WTC11 (cell line): ENCODE data around the gene MASP1. TPM values are rescaled to one million over a fixed set of nuclear protein-coding genes. Genes with fewer than 3 reads are reported as not detected.

ENCODE experiments used
- ATAC-seq: fragments of 200-7000 bp; cut with Tn5 transposase; 2 replicates; pipeline ENCODE4 v1.10.0; 2021; ENCODE audit warnings: mild to moderate bottlenecking, moderate library complexity
- CTCF ChIA-PET: fragments of 300-600 bp; sonication (Branson Sonifier 250); formaldehyde crosslinking; loops from one replicate; lab custom pipeline; 2021; ENCODE audit warnings: antibody characterized with exemption; lab: Charles Lee
- POLR2A ChIA-PET: fragments of 350-600 bp; sonication (Branson Sonifier 250); formaldehyde crosslinking; loops from one replicate; lab custom pipeline; 2021; ENCODE audit warnings: antibody characterized with exemption; lab: Charles Lee
- DNase-seq: peaks from one replicate; pipeline ENCODE4 v3.0.0; 2021; ENCODE audit warnings: low spot score
- H3K27ac Mint-ChIP-seq: 2 replicates; pipeline ENCODE4 v1.8.0; 2021; ENCODE audit warnings: mixed read lengths
- H3K27me3 Mint-ChIP-seq: 2 replicates; pipeline ENCODE4 v1.8.0; 2021; ENCODE audit warnings: low read depth, mild to moderate bottlenecking, moderate library complexity, mixed read lengths
- H3K36me3 Mint-ChIP-seq: 2 replicates; pipeline ENCODE4 v1.8.0; 2021; ENCODE audit warnings: mixed read lengths
- H3K4me1 Mint-ChIP-seq: 2 replicates; pipeline ENCODE4 v1.8.0; 2022; ENCODE audit warnings: mixed read lengths
- H3K4me3 Mint-ChIP-seq: 2 replicates; pipeline ENCODE4 v1.8.0; 2021; ENCODE audit warnings: mild to moderate bottlenecking, moderate library complexity, mixed read lengths
- H3K9me3 Mint-ChIP-seq: 2 replicates; pipeline ENCODE4 v1.8.0; 2021; ENCODE audit warnings: mixed read lengths
- EMX1 ChIP-seq: fragments of 250-450 bp; sonication (Bioruptor Pico); IDR thresholded peaks from 2 replicates; pipeline ENCODE4 v1.8.0; 2021; ENCODE audit warnings: mild to moderate bottlenecking
- ESRRA ChIP-seq: sonication (generic); formaldehyde crosslinking; IDR thresholded peaks from 2 replicates; pipeline ENCODE4 v1.8.1; 2022; ENCODE audit warnings: mild to moderate bottlenecking, missing genetic modification reagents, borderline replicate concordance
- JUN ChIP-seq: sonication (generic); formaldehyde crosslinking; IDR thresholded peaks from 2 replicates; pipeline ENCODE4 v1.8.0; 2023; ENCODE audit warnings: mild to moderate bottlenecking, missing genetic modification reagents
- MXD4 ChIP-seq: fragments of 250-450 bp; sonication (Bioruptor Pico); IDR thresholded peaks from 2 replicates; pipeline ENCODE4 v1.8.0; 2021; ENCODE audit warnings: mild to moderate bottlenecking, moderate library complexity, borderline replicate concordance
- TCF7 ChIP-seq: sonication (generic); formaldehyde crosslinking; IDR thresholded peaks from 2 replicates; pipeline ENCODE4 v1.8.0; 2022; ENCODE audit warnings: mild to moderate bottlenecking, low read depth, missing genetic modification reagents, moderate library complexity
- ZNF317 ChIP-seq: sonication (generic); formaldehyde crosslinking; IDR thresholded peaks from 2 replicates; pipeline ENCODE4 v1.8.1; 2023; ENCODE audit warnings: low read depth, mild to moderate bottlenecking, moderate library complexity, missing genetic modification reagents, borderline replicate concordance
- ZNF396 ChIP-seq: fragments of 250-450 bp; sonication (Bioruptor Pico); IDR thresholded peaks from 2 replicates; pipeline ENCODE4 v1.8.0; 2021; ENCODE audit warnings: mild to moderate bottlenecking, moderate library complexity, borderline replicate concordance
- ZNF416 ChIP-seq: fragments of 250-450 bp; sonication (Bioruptor Pico); IDR thresholded peaks from 2 replicates; pipeline ENCODE4 v1.9.0; 2021; ENCODE audit warnings: mild to moderate bottlenecking, inconsistent platforms
- ZNF671 ChIP-seq: fragments of 250-450 bp; sonication (Bioruptor Pico); IDR thresholded peaks from 2 replicates; pipeline ENCODE4 v1.8.0; 2021; ENCODE audit warnings: mild to moderate bottlenecking
- total RNA-seq: library from RNA; stranded (reverse); gene quantifications from 3 replicates; pipeline ENCODE4 v1.2.3, GENCODE V29; 2021
- TF ChIP-seq, protein P1 (sequence below): fragments of 250-450 bp; sonication (Bioruptor Pico); IDR thresholded peaks from 2 replicates; pipeline ENCODE4 v1.9.0; 2021; ENCODE audit warnings: mild to moderate bottlenecking, borderline replicate concordance
- TF ChIP-seq, protein P2 (sequence below): sonication (generic); formaldehyde crosslinking; IDR thresholded peaks from 2 replicates; pipeline ENCODE4 v1.8.1; 2023; ENCODE audit warnings: mild to moderate bottlenecking, missing genetic modification reagents
- TF ChIP-seq, protein P3 (sequence below): sonication (generic); formaldehyde crosslinking; IDR thresholded peaks from 2 replicates; pipeline ENCODE4 v1.8.0; 2022; ENCODE audit warnings: mild to moderate bottlenecking, missing genetic modification reagents
- TF ChIP-seq, protein P4 (sequence below): fragments of 250-450 bp; sonication (Bioruptor Pico); IDR thresholded peaks from 2 replicates; pipeline ENCODE4 v2.1.2; 2022; ENCODE audit warnings: mild to moderate bottlenecking, moderate library complexity
- TF ChIP-seq, protein P5 (sequence below): fragments of 250-450 bp; sonication (Bioruptor Pico); conservative IDR thresholded peaks from 2 replicates; pipeline ENCODE4 v1.9.0; 2021; ENCODE audit warnings: mild to moderate bottlenecking
- TF ChIP-seq, protein P6 (sequence below): sonication (generic); formaldehyde crosslinking; IDR thresholded peaks from 2 replicates; pipeline ENCODE4 v1.8.1; 2022; ENCODE audit warnings: mild to moderate bottlenecking, moderate library complexity, missing genetic modification reagents

MASP1 gene
- total RNA-seq, 1 experiment from 2014 or later: 2.2 TPM

DNA sequence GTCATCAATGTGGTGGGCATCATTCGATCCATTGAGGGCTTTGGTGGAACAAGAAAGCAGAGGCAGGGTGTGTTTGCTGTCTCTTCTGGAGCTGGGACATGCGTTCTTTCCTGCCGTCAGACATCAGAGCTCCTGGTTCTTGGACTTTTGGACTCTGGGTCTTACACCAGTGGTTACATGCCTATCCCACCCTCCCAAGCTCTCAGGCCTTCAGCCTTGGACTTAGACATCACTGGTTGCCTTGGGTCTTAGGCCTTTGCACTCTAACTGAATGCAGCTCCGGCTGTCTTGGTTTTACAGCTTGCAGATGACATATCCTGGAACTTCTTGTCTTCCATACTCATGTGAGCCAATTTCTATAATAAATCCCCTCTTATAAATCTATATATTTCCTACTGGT lies 8.1 kb upstream of the MASP1 start (continued):
- TF ChIP-seq, protein P1, sequence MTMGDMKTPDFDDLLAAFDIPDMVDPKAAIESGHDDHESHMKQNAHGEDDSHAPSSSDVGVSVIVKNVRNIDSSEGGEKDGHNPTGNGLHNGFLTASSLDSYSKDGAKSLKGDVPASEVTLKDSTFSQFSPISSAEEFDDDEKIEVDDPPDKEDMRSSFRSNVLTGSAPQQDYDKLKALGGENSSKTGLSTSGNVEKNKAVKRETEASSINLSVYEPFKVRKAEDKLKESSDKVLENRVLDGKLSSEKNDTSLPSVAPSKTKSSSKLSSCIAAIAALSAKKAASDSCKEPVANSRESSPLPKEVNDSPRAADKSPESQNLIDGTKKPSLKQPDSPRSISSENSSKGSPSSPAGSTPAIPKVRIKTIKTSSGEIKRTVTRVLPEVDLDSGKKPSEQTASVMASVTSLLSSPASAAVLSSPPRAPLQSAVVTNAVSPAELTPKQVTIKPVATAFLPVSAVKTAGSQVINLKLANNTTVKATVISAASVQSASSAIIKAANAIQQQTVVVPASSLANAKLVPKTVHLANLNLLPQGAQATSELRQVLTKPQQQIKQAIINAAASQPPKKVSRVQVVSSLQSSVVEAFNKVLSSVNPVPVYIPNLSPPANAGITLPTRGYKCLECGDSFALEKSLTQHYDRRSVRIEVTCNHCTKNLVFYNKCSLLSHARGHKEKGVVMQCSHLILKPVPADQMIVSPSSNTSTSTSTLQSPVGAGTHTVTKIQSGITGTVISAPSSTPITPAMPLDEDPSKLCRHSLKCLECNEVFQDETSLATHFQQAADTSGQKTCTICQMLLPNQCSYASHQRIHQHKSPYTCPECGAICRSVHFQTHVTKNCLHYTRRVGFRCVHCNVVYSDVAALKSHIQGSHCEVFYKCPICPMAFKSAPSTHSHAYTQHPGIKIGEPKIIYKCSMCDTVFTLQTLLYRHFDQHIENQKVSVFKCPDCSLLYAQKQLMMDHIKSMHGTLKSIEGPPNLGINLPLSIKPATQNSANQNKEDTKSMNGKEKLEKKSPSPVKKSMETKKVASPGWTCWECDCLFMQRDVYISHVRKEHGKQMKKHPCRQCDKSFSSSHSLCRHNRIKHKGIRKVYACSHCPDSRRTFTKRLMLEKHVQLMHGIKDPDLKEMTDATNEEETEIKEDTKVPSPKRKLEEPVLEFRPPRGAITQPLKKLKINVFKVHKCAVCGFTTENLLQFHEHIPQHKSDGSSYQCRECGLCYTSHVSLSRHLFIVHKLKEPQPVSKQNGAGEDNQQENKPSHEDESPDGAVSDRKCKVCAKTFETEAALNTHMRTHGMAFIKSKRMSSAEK: no peak
- TF ChIP-seq ZNF671 (CRISPR knock-in tag): no peak
- no peak for TF ChIP-seq ZNF317 (CRISPR knock-in tag)
- TF ChIP-seq, protein P2, sequence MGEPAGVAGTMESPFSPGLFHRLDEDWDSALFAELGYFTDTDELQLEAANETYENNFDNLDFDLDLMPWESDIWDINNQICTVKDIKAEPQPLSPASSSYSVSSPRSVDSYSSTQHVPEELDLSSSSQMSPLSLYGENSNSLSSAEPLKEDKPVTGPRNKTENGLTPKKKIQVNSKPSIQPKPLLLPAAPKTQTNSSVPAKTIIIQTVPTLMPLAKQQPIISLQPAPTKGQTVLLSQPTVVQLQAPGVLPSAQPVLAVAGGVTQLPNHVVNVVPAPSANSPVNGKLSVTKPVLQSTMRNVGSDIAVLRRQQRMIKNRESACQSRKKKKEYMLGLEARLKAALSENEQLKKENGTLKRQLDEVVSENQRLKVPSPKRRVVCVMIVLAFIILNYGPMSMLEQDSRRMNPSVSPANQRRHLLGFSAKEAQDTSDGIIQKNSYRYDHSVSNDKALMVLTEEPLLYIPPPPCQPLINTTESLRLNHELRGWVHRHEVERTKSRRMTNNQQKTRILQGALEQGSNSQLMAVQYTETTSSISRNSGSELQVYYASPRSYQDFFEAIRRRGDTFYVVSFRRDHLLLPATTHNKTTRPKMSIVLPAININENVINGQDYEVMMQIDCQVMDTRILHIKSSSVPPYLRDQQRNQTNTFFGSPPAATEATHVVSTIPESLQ: no peak
- no peak for TF ChIP-seq EMX1

DNA sequence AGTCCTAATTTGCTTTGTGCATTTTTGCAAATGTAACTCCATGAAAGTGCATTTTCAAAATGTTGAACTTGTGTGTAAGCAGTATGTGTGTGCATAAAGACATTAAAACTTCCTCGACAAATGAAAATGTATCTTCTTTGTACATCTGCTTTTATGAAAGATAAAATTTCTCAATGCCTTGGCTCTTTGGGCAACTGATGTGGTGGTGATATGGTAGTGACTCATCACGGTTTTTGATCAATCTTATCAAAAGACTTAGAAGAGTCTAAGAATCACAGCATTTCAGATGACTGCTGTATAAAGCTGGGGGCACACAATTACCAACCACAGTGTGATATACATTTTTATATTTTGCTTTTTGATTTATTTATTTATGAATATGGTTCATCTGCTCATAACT lies 5.4 kb upstream of the MASP1 start:
- peaks cover 13% of the 10 kb centered on the region for H3K9me3 Mint-ChIP-seq
- H3K27me3 Mint-ChIP-seq: peaks cover 4% of the 10 kb centered on the region; the same call in 1 of the 2 replicates
- ChIA-PET CTCF (interaction anchor here (2.1 to 4.4 kb wide), 2 partner anchors 15 to 77 kb away, joined by 6 to 52 read pairs; no protein-coding TSS in a partner anchor), POLR2A (no interaction called here)
- no peaks in the 10 kb centered on the region for H3K36me3 Mint-ChIP-seq
- no peak overlapping the region for H3K27ac Mint-ChIP-seq
- H3K4me3 Mint-ChIP-seq: no peak overlapping the region
- ATAC-seq (no peak), DNase-seq (no peak)
- H3K4me1 Mint-ChIP-seq: peaks cover 29% of the 10 kb centered on the region
- TF ChIP-seq, protein P3, sequence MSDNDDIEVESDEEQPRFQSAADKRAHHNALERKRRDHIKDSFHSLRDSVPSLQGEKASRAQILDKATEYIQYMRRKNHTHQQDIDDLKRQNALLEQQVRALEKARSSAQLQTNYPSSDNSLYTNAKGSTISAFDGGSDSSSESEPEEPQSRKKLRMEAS (CRISPR knock-in tag): no peak

DNA sequence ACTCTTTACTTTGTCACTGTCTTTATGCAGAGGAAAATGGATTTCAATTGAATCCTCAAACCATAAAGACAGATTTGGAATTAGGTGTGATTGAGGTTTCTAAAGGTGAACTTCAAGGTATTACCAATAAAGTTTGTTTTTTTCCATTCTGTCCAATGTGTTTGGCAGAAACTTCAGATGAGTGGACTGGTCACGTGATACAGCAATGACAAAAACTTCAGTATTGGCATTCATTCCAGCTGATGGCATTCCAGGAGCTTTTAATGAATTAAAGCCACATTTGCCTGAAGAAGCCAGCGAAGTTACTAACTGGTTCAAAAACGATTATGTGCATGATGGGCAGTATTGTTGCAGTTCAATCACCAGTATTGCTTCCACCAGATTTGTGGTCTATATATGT lies 4.5 kb upstream of the MASP1 start:
- peaks cover 6% of the 10 kb centered on the region for H3K27me3 Mint-ChIP-seq
- TF ChIP-seq ZNF396 (CRISPR knock-in tag): no peak
- TF ChIP-seq, protein P4, sequence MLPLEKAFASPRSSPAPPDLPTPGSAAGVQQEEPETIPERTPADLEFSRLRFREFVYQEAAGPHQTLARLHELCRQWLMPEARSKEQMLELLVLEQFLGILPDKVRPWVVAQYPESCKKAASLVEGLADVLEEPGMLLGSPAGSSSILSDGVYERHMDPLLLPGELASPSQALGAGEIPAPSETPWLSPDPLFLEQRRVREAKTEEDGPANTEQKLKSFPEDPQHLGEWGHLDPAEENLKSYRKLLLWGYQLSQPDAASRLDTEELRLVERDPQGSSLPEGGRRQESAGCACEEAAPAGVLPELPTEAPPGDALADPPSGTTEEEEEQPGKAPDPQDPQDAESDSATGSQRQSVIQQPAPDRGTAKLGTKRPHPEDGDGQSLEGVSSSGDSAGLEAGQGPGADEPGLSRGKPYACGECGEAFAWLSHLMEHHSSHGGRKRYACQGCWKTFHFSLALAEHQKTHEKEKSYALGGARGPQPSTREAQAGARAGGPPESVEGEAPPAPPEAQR (CRISPR knock-in tag): no peak
- no peak for TF ChIP-seq TCF7 (CRISPR knock-in tag)
- TF ChIP-seq JUN (CRISPR knock-in tag): no peak
- TF ChIP-seq, protein P5, sequence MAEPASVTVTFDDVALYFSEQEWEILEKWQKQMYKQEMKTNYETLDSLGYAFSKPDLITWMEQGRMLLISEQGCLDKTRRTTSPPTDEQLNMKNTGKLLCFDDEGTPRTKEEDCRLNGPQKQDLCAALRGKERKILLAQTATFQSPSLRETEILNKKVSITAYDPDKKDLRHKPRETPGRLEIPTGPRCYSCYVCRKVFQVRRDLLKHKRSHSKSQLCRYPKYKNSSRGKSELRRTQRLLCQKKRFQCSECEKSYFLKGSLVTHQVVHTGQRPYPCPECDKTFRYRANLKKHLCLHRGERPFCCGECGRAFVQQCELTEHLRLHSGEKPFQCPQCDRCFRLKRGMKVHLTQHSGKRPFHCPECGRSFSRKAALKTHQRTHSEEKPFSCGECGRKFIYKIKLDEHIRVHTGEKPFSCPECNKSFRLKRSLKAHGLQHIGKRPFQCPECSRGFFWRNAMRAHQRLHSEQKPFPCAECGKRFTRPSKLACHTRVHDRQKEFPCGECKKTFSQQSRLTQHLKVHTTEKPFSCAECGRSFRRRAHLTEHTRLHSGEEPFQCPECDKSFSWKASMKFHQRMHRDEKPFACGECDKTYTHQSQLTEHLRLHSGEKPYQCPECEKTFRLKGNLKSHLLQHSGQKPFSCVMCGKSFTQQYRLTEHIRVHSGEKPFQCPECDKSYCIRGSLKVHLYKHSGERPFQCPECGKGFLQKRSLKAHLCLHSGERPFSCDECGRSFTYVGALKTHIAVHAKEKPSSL (CRISPR knock-in tag): no peak
- no peak for TF ChIP-seq ZNF416 (CRISPR knock-in tag)
- no peak for TF ChIP-seq ESRRA (CRISPR knock-in tag)
- TF ChIP-seq, protein P6, sequence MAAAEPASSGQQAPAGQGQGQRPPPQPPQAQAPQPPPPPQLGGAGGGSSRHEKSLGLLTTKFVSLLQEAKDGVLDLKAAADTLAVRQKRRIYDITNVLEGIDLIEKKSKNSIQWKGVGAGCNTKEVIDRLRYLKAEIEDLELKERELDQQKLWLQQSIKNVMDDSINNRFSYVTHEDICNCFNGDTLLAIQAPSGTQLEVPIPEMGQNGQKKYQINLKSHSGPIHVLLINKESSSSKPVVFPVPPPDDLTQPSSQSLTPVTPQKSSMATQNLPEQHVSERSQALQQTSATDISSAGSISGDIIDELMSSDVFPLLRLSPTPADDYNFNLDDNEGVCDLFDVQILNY: no peak
- TF ChIP-seq MXD4 (CRISPR knock-in tag): no peak
- no peaks in the 10 kb centered on the region for H3K36me3 Mint-ChIP-seq
- H3K27ac Mint-ChIP-seq: no peak overlapping the region
- H3K9me3 Mint-ChIP-seq: peaks cover 7% of the 10 kb centered on the region
- H3K4me3 Mint-ChIP-seq: no peak overlapping the region
- ATAC-seq: no peak
- ChIA-PET POLR2A (no interaction called here), CTCF (interaction anchor here (2.1 to 4.4 kb wide), 2 partner anchors 15 to 76 kb away, joined by 6 to 52 read pairs; no protein-coding TSS in a partner anchor)
- peaks cover 38% of the 10 kb centered on the region for H3K4me1 Mint-ChIP-seq
- DNase-seq: no peak
